Common myeloid progenitor, CD34-positive (primary cell): ENCODE measurements around the gene CXCL3.
A peak's percentile ranks its signal among the peaks of the same experiment; 100 is the strongest.

Experiments
- CTCF ChIA-PET: fragments of 350-600 bp; sonication (Branson Sonifier 250); formaldehyde crosslinking; loops from one replicate; lab custom pipeline; 2021; ENCODE audit warnings: antibody characterized with exemption; lab: Charles Lee
- POLR2A ChIA-PET: fragments of 350-600 bp; sonication (Branson Sonifier 250); formaldehyde crosslinking; loops from one replicate; lab custom pipeline; 2021; ENCODE audit warnings: antibody characterized with exemption; lab: Charles Lee
- DNase-seq, 3 donors: peaks; one replicate each; pipeline versions ENCODE4 v3.0.0 to v3.0.0-alpha.2; 2013
- H3K27ac ChIP-seq, 2 experiments: 1 replicate in 1 of 2; 2 replicates in 1 of 2; pipeline ENCODE4 v1.7.0; 2013; ENCODE audit warnings: inconsistent platforms in 2 of 2, low read length in 2 of 2, mild to moderate bottlenecking in 2 of 2, low read depth in 1 of 2, moderate library complexity in 1 of 2; ENCODE audit not compliant: severe bottlenecking in 2 of 2, insufficient read depth in 1 of 2, poor library complexity in 1 of 2
- H3K27me3 ChIP-seq, 5 experiments: replicated peaks in 2 of 5; 1 replicate in 3 of 5; 2 replicates in 2 of 5; pipeline versions ENCODE4 v1.6.1 to v1.7.0; 2013; ENCODE audit warnings: low read length in 4 of 5, mild to moderate bottlenecking in 2 of 5, moderate library complexity in 2 of 5, inconsistent platforms in 1 of 5; ENCODE audit not compliant: insufficient read depth in 5 of 5, control insufficient read depth in 4 of 5
- H3K36me3 ChIP-seq, 4 experiments: 1 replicate in 2 of 4; 2 replicates in 2 of 4; pipeline versions ENCODE4 v1.6.1 to v1.7.0; 2013; ENCODE audit warnings: low read length in 3 of 4, control low read depth in 1 of 4, mild to moderate bottlenecking in 1 of 4; ENCODE audit not compliant: control insufficient read depth in 4 of 4, insufficient read depth in 4 of 4
- H3K4me1 ChIP-seq, 4 experiments: 1 replicate in 3 of 4; 2 replicates in 1 of 4; pipeline versions ENCODE4 v1.6.1 to v1.7.1; 2013; ENCODE audit warnings: low read length in 3 of 4, mild to moderate bottlenecking in 3 of 4, control low read depth in 1 of 4, inconsistent platforms in 1 of 4, moderate library complexity in 1 of 4; ENCODE audit not compliant: control insufficient read depth in 4 of 4, insufficient read depth in 4 of 4; ENCODE audit errors: control extremely low read depth in 1 of 4
- H3K4me3 ChIP-seq, 7 experiments: 1 replicate in 4 of 7; 2 replicates in 3 of 7; pipeline versions ENCODE4 v1.5.1 to v1.7.0; 2013; ENCODE audit warnings: mild to moderate bottlenecking in 7 of 7, low read length in 6 of 7, moderate library complexity in 6 of 7, inconsistent platforms in 2 of 7, low read depth in 2 of 7, control low read depth in 1 of 7; ENCODE audit not compliant: insufficient read depth in 4 of 7, control insufficient read depth in 1 of 7; ENCODE audit errors: extremely low read depth in 1 of 7
- H3K9me3 ChIP-seq, 5 experiments: 1 replicate in 4 of 5; 2 replicates in 1 of 5; pipeline versions ENCODE4 v1.6.1 to v1.7.1; 2013; ENCODE audit warnings: low read length in 4 of 5, mild to moderate bottlenecking in 2 of 5, inconsistent platforms in 1 of 5, low read depth in 1 of 5, moderate library complexity in 1 of 5; ENCODE audit not compliant: control insufficient read depth in 4 of 5, insufficient read depth in 2 of 5; ENCODE audit errors: control extremely low read depth in 1 of 5
- WGBS: methylation state at CpG from one replicate; pipeline ENCODE4 v1.1.5; 2013; ENCODE audit not compliant: insufficient coverage; 5-methylcytosine and 5-hydroxymethylcytosine counted together

Gene CXCL3

DNA sequence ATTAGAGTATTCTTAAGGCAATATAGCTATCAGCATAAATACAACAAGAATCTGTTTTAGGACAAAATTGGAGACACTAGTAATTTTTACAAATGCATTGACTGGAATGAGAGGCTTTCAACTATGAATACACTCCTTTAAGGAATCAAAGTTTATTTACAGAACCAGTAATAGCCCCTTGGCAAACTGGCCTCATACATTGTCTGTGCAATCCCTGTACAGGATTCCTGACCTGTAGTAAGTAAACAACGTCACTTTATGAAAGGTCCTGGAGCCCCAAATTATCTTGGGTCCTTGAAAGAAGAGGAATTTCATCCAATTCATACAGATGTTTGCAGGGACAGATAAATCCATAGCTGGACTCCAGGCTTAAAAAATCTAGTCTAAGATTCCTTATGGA lies 25.4 kb upstream of the CXCL3 start:
- 93% methylated on average over 1 of the region's 1 CpG for WGBS
- Histone ChIP-seq H3K36me3 (peaks cover 0 to 3% (median 0%) of the 10 kb centered on the region in 4 experiments), H3K9me3 (peaks cover 0 to 5% (median 0%) of the 10 kb centered on the region in 5 experiments), H3K27me3 (no peaks in the 10 kb centered on the region), H3K27ac (no peak overlapping the region), H3K4me1 (peaks cover 0 to 13% (median 6%) of the 10 kb centered on the region in 4 experiments), H3K4me3 (no peak overlapping the region)
- CTCF ChIA-PET: interaction anchor here (1.3 kb wide), 1 partner anchor 25 kb away, joined by 3 read pairs; the partner anchor contains the start of gene CXCL3
- no peak for DNase-seq
- POLR2A ChIA-PET: no interaction called here

- POLR2A ChIA-PET: no interaction called here
- H3K27ac ChIP-seq: no peak overlapping the region
- no peak for DNase-seq
- H3K27me3 ChIP-seq: no peaks in the 10 kb centered on the region
- CTCF ChIA-PET: interaction anchor here (1.3 kb wide), 2 partner anchors 12 to 24 kb away, joined by 3 read pairs; partner anchors contain the start of gene CXCL3
- H3K9me3 ChIP-seq: peaks cover 0 to 5% (median 0%) of the 10 kb centered on the region in 5 experiments
- peaks cover 0 to 3% (median 0%) of the 10 kb centered on the region in 4 experiments for H3K36me3 ChIP-seq
- no peak overlapping the region for H3K4me3 ChIP-seq
- H3K4me1 ChIP-seq: peaks cover 0 to 17% (median 7%) of the 10 kb centered on the region in 4 experiments
Observed at GRCh38 chr4:74062953-74063352, 24.5 kb upstream of the CXCL3 start.

- Histone ChIP-seq H3K36me3 (peaks cover 0 to 3% (median 0%) of the 10 kb centered on the region in 4 experiments), H3K27ac (no peak overlapping the region), H3K9me3 (peaks cover 0 to 5% (median 0%) of the 10 kb centered on the region in 5 experiments), H3K4me3 (no peak overlapping the region), H3K27me3 (no peaks in the 10 kb centered on the region), H3K4me1 (peaks cover 7 to 24% (median 14%) of the 10 kb centered on the region in 4 experiments)
- CTCF ChIA-PET: interaction anchor here (1.0 kb wide), 1 partner anchor 37 kb away, joined by 3 read pairs; no protein-coding TSS in a partner anchor
- POLR2A ChIA-PET: no interaction called here
- no peak for DNase-seq
Observed at GRCh38 chr4:74061430-74061829, 22.9 kb upstream of the CXCL3 start.

- 100% methylated on average over 2 of the region's 2 CpGs for WGBS
- Histone ChIP-seq H3K27me3 (no peaks in the 10 kb centered on the region), H3K4me3 (no peak overlapping the region)
Observed at GRCh38 chr4:74059161-74059829, 20.8 kb upstream of the CXCL3 start.

DNA sequence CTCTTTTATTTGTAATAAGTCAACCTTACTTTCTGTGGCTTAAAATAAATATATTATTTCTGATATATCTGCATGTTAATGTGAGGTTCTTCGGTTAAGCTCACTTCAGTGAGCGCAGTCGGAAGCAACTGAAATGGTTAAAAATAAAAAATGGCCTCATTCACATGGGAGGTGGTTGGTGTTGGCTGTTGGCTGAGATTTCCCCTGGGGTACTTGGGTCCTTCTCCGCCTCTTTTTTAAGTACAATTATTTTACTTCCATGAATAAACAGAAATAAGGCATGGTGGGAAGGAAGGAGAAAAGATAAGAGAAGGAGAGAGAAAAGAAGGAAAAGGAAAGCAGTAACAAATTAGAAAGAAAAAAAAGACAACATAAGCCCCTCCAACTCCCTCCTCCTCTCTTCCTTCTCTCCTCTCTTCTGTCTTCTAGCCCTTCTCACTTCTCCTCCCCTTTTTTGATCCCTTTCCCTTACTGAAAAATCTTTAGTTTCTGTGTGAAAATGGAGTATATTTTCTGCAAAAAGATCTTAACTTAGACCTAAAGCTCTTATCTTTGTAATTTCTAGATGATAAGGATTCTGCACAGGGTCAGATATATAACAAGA lies 19.7 kb upstream of the CXCL3 start:
- H3K4me3 ChIP-seq: no peak overlapping the region
- CTCF ChIA-PET: interaction anchor here (1.0 kb wide), 1 partner anchor 20 kb away, joined by 6 read pairs; the partner anchor contains the start of gene CXCL3
- peak overlapping the region in 1 of 2 experiments; percentile 91 for H3K27ac ChIP-seq
- H3K36me3 ChIP-seq: peaks cover 0 to 3% (median 0%) of the 10 kb centered on the region in 4 experiments
- H3K27me3 ChIP-seq: no peaks in the 10 kb centered on the region
- POLR2A ChIA-PET: no interaction called here
- H3K9me3 ChIP-seq: peaks cover 0 to 5% (median 0%) of the 10 kb centered on the region in 5 experiments
- WGBS: no CpG with 5 or more reads among the region's 4 CpGs
- no peak for DNase-seq
- H3K4me1 ChIP-seq: peaks cover 10 to 51% (median 30%) of the 10 kb centered on the region in 4 experiments

More at GRCh38 chr4:74059161-74059829, 20.8 kb upstream of the CXCL3 start:
- H3K36me3 ChIP-seq: peaks cover 0 to 3% (median 0%) of the 10 kb centered on the region in 4 experiments
- ChIA-PET POLR2A (interaction anchor here (0.6 kb wide), 2 partner anchors 39 to 75 kb away, joined by 3 read pairs; no protein-coding TSS in a partner anchor), CTCF (interaction anchor here (0.6 to 2.2 kb wide), 5 partner anchors 11 to 35 kb away, joined by 3 to 6 read pairs (median 4); partner anchors contain the start of gene CXCL3)
- DNase-seq: no peak
- H3K9me3 ChIP-seq: peaks cover 0 to 5% (median 0%) of the 10 kb centered on the region in 5 experiments
- peaks cover 10 to 44% (median 28%) of the 10 kb centered on the region in 4 experiments for H3K4me1 ChIP-seq
- no peak overlapping the region for H3K27ac ChIP-seq

DNA sequence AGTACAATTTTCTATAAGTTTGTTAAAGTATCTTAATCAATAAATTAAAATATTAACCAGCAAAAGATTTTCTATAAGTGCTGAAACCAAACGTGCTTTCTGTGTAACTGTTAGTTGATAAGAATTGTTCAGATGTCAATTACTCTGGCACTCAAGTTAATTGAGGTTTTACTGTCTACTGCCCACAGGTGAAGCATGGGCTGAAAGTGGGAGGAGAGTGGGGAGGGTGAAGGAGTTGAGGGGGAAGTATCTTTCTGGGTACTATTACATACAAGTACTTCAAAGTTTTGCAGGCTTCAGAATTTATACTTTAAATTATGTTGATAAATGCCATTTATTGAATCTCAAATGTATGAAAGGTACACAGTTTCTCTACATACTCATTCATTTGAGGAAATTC lies 19.1 kb upstream of the CXCL3 start:
- no CpG with 5 or more reads among the region's 1 CpG for WGBS
- POLR2A ChIA-PET: no interaction called here
- Histone ChIP-seq H3K27ac (peak overlapping the region; percentile 74 to 91), H3K4me1 (peaks cover 10 to 51% (median 30%) of the 10 kb centered on the region in 4 experiments), H3K36me3 (peaks cover 0 to 3% (median 0%) of the 10 kb centered on the region in 4 experiments), H3K9me3 (peaks cover 0 to 5% (median 0%) of the 10 kb centered on the region in 5 experiments), H3K27me3 (no peaks in the 10 kb centered on the region), H3K4me3 (no peak overlapping the region)
- CTCF ChIA-PET: interaction anchor here (0.6 to 4.0 kb wide), 5 partner anchors 19 to 64 kb away, joined by 3 to 23 read pairs (median 4); partner anchors contain the start of genes CXCL3 and CXCL5
- peak in 2 of 3 donors; percentile 35 to 60 for DNase-seq
